GM12892 (cell line): ENCODE data around the gene JAG1.

ENCODE experiments used
- DNase-seq: peaks from one replicate; pipeline ENCODE4 v3.0.0; 2011; ENCODE audit not compliant: insufficient read length
- FAIRE-seq: peaks from 2 replicates; lab custom pipeline; 2011; peaks lifted over from hg19 to GRCh38; lab: Jason Lieb, UNC
- POLR2A ChIP-seq: IDR thresholded peaks from 2 replicates; pipeline ENCODE4 v1.6.1; 2011; ENCODE audit warnings: low read depth, low read length, control low read depth
- POLR2AphosphoS5 ChIP-seq: IDR thresholded peaks from 2 replicates; pipeline ENCODE4 v1.6.1; 2011; ENCODE audit warnings: low read depth, low read length, control low read depth
- TAF1 ChIP-seq: IDR thresholded peaks from 2 replicates; pipeline ENCODE4 v1.6.1; 2011; ENCODE audit warnings: low read depth, mild to moderate bottlenecking, control low read depth, low read length, borderline replicate concordance

The JAG1 gene

GRCh38 chr20:10655720-10656669 lies 17.8 kb downstream of the JAG1 start:
- TF ChIP-seq POLR2A (no peak), TAF1 (no peak), POLR2AphosphoS5 (no peak)
- no peak for DNase-seq
- no peak for FAIRE-seq

GRCh38 chr20:10654630-10655029 lies 19.2 kb downstream of the JAG1 start:
- no peak for FAIRE-seq
- TF ChIP-seq POLR2A (no peak), TAF1 (no peak), POLR2AphosphoS5 (no peak)
- no peak for DNase-seq

GRCh38 chr20:10654250-10654610 lies 19.6 kb downstream of the JAG1 start:
- no peak for DNase-seq
- TF ChIP-seq TAF1 (no peak), POLR2A (no peak), POLR2AphosphoS5 (no peak)
- no peak for FAIRE-seq

GRCh38 chr20:10653599-10654249 lies 20.1 kb downstream of the JAG1 start:
- TF ChIP-seq POLR2A (no peak), POLR2AphosphoS5 (no peak), TAF1 (no peak)
- DNase-seq: no peak
- no peak for FAIRE-seq

- no peak for DNase-seq
- FAIRE-seq: no peak
- TF ChIP-seq TAF1: no peak
- TF ChIP-seq POLR2AphosphoS5: no peak
- no peak for TF ChIP-seq POLR2A
Observed at GRCh38 chr20:10652660-10653261, 21.0 kb downstream of the JAG1 start.

GRCh38 chr20:10652185-10652584 lies 21.6 kb downstream of the JAG1 start:
- DNase-seq (no peak), FAIRE-seq (no peak)
- no peak for TF ChIP-seq POLR2A
- no peak for TF ChIP-seq TAF1
- TF ChIP-seq POLR2AphosphoS5: no peak

GRCh38 chr20:10651227-10651990 lies 22.4 kb downstream of the JAG1 start:
- DNase-seq: no peak
- TF ChIP-seq TAF1: no peak
- no peak for TF ChIP-seq POLR2A
- TF ChIP-seq POLR2AphosphoS5: no peak
- FAIRE-seq: no peak

GRCh38 chr20:10649797-10650160 lies 24.0 kb downstream of the JAG1 start:
- DNase-seq (no peak), FAIRE-seq (no peak)
- TF ChIP-seq TAF1 (no peak), POLR2AphosphoS5 (no peak), POLR2A (no peak)

- no peak for FAIRE-seq
- TF ChIP-seq POLR2A (no peak), POLR2AphosphoS5 (no peak), TAF1 (no peak)
- DNase-seq: no peak
Observed at GRCh38 chr20:10649080-10649796, 24.6 kb downstream of the JAG1 start.

GRCh38 chr20:10648651-10649050 lies 25.1 kb downstream of the JAG1 start:
- TF ChIP-seq TAF1 (no peak), POLR2AphosphoS5 (no peak)
- DNase-seq (no peak), FAIRE-seq (no peak)
